Heart left ventricle (tissue), 16 donors: ENCODE results near the gene PHF21A. TPM values are rescaled to one million over a fixed set of nuclear protein-coding genes. Genes with fewer than 3 reads are reported as not detected.

ENCODE experiments used
- ATAC-seq, 4 donors: fragments of 200-7000 bp; cut with Tn5 transposase; one replicate each; pipeline ENCODE4 v1.9.1; 2020 to 2022; ENCODE audit warnings: moderate library complexity in 4 of 4, mild to moderate bottlenecking in 3 of 4, moderate number of reproducible peaks in 1 of 4
- DNase-seq, 5 donors: peaks; one replicate each; pipeline ENCODE4 v3.0.0-alpha.2; 2020
- H3K27ac ChIP-seq, 12 donors: fragments of 200-600 bp; sonication (generic) in 4 of 12; one replicate each; pipeline versions ENCODE4 v1.5.0 to v1.8.0; 2016 to 2022; ENCODE audit warnings: mild to moderate bottlenecking in 2 of 12
- H3K27me3 ChIP-seq, 9 donors: fragments of 200-600 bp; sonication (generic) in 2 of 9; one replicate each; pipeline versions ENCODE4 v1.5.1 to v1.8.0; 2016 to 2022; ENCODE audit warnings: mild to moderate bottlenecking in 3 of 9
- H3K36me3 ChIP-seq, 9 donors: fragments of 200-600 bp; sonication (generic) in 2 of 9; one replicate each; pipeline versions ENCODE4 v1.5.0 to v1.8.0; 2018 to 2022; ENCODE audit warnings: mild to moderate bottlenecking in 2 of 9
- H3K4me1 ChIP-seq, 12 donors: fragments of 200-600 bp; sonication (generic) in 4 of 12; one replicate each; pipeline versions ENCODE4 v1.5.0 to v1.8.0; 2016 to 2022; ENCODE audit warnings: mild to moderate bottlenecking in 3 of 12
- H3K4me3 ChIP-seq, 12 donors: fragments of 200-600 bp; sonication (generic) in 4 of 12; one replicate each; pipeline versions ENCODE4 v1.5.0 to v1.8.0; 2017 to 2022; ENCODE audit warnings: mild to moderate bottlenecking in 9 of 12, moderate library complexity in 4 of 12
- H3K9me3 ChIP-seq, 12 donors: fragments of 200-600 bp; sonication (generic) in 4 of 12; one replicate each; pipeline versions ENCODE4 v1.5.0 to v1.8.0; 2016 to 2022; ENCODE audit warnings: mild to moderate bottlenecking in 1 of 12
- POLR2A ChIP-seq, 2 donors: fragments of 450-650 bp; IDR thresholded peaks; one replicate each; pipeline ENCODE4 v1.6.1; 2017; ENCODE audit warnings: antibody characterized with exemption in 2 of 2, mild to moderate bottlenecking in 2 of 2, moderate library complexity in 2 of 2
- WGBS, 4 donors: extraction: QIAGEN DNeasy Blood & Tissue Kit in 2 of 4; methylation state at CpG; one replicate each; pipeline versions ENCODE4 v1.1.5 to v1.1.7; 2013 to 2018; 5-methylcytosine and 5-hydroxymethylcytosine counted together
- intact Hi-C, 10 donors: fragments of 100-400 bp; cut with DNase I; formaldehyde crosslinking; loops; one replicate each; pipeline versions ENCODE4 v1.11.1 to v1.14.2; 2022
- polyA plus RNA-seq, 2 donors: library from polyadenylated mRNA; stranded (reverse); fragments of 200-250 nt; gene quantifications; one replicate each; pipeline ENCODE4 v1.2.3, GENCODE V29; 2013
- total RNA-seq, 9 donors: library from RNA; depleted of rRNA in 2 of 9; stranded (reverse); fragments of >200 nt in 2 of 9; fragmentation: NEBNext Ultra II Directional in 3 of 9; extraction: Animal tissue kit (Norgen Biotek cat#: 25700) in 3 of 9; gene quantifications; one replicate each; pipeline versions ENCODE4 v1.1.0 to v1.2.4, GENCODE V29; 2016 to 2023
- TF ChIP-seq, protein P1 (sequence below), 12 donors: fragments of 200-600 bp; sonication (generic) in 4 of 12; IDR thresholded peaks; one replicate each; pipeline versions ENCODE4 v1.5.0 to v1.8.0; 2018 to 2022; ENCODE audit warnings: antibody characterized with exemption in 12 of 12, mild to moderate bottlenecking in 5 of 12
- donor health status: ischemic (EF 13 %, LVEDD 7.1; RV severe dilation, severe dysfunction).
- donor health status: healthy with polysubstance abuse.
- donor health status: DM: no; HTN: yes; CAD: no.
- donor health status: DM: no; HTN: no; CAD: no.
- donor health status: ischemic (EF 25% LVEDD 6.9; RV normal size, moderate dysfunction).
- donor health status: ischemic (EF 25% LVEDD 5.7; RV mildly dilated, moderate dysfunction).
- donor health status: healthy.
- donor health status: DM: yes; HTN: yes; CAD: no.
- donor health status: ischemic (EF 35%, LVEDD 5.7; RV mildly dilated, moderate dysfunction).
- donor health status: nonischemic (EF 11% LVEDD 7.7; RV severe dilation, severe dysfunction).
- donor health status: DM: yes; HTN: yes; CAD: no.
- donor health status: PGD.
- donor health status: ischemic (EF 29% LVEDD 5.4; RV normal size, mild dysfunction).
- donor health status: nonischemic (EF 23%, LVEDD 6.1; RV moderate dilation, normal function).

The PHF21A gene
- total and polyA plus RNA-seq, 11 donors, result 16.5 to 45.9 (median 36.1) TPM

DNA sequence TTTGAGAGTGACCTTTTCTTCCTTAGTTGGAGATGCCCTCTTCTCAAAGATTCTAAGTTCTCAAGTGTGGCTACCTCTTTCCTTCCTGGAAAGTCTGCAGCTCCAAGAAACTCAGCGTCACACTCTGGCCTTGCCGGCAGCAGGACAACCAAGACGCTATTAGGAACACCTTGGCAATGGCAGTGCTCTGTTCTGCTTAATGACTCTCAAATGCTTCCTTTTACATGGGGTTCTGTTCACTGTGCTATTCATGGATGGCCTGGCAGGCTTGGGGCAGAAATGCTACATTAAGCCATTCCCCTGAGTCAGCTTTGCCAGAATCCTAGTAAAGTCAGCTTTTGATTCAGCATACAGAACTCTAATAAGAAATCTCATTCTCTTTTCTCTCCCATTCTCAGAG lies 172.9 kb downstream of the PHF21A start:
- H3K36me3 ChIP-seq, result peaks cover 0 to 100% (median 98%) of the 10 kb centered on the region in 9 donors
- peaks cover 0 to 11% (median 0%) of the 10 kb centered on the region in 12 donors for H3K4me1 ChIP-seq
- H3K27me3 ChIP-seq, result no peaks in the 10 kb centered on the region
- 95 to 100% (median 95%) methylated on average over 3 of the region's 3 CpGs for WGBS, 4 donors
- intact Hi-C loops, result no loop called here
- TF ChIP-seq, protein P1, sequence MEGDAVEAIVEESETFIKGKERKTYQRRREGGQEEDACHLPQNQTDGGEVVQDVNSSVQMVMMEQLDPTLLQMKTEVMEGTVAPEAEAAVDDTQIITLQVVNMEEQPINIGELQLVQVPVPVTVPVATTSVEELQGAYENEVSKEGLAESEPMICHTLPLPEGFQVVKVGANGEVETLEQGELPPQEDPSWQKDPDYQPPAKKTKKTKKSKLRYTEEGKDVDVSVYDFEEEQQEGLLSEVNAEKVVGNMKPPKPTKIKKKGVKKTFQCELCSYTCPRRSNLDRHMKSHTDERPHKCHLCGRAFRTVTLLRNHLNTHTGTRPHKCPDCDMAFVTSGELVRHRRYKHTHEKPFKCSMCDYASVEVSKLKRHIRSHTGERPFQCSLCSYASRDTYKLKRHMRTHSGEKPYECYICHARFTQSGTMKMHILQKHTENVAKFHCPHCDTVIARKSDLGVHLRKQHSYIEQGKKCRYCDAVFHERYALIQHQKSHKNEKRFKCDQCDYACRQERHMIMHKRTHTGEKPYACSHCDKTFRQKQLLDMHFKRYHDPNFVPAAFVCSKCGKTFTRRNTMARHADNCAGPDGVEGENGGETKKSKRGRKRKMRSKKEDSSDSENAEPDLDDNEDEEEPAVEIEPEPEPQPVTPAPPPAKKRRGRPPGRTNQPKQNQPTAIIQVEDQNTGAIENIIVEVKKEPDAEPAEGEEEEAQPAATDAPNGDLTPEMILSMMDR (IDR thresholded peaks at IDR 0.05), result no peak
- no peak for TF ChIP-seq POLR2A (IDR thresholded peaks at IDR 0.05)
- DNase-seq (no peak), ATAC-seq (no peak)
- H3K27ac ChIP-seq, result no peak overlapping the region
- H3K4me3 ChIP-seq, result no peak overlapping the region
- H3K9me3 ChIP-seq, result no peaks in the 10 kb centered on the region

DNA sequence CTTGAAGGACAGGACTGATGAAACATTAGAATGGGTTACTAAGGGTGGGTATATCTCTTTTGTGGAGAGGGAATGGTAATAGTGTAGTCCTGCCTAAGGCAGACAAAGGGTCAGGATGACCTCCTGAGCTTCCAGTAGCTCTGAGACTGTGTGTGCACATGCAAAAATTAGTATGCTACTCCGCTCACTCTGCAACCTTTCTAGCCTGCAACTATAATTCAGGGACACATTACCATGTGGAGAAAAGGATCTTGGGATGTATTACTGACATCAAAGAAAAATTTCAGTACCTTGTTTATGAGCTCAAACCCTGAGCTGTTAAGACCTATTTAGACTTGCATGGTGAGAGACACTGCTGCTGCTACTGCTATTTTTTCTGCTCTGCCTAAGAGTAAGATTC lies 173.4 kb downstream of the PHF21A start:
- Histone ChIP-seq H3K27ac (no peak overlapping the region), H3K27me3 (no peaks in the 10 kb centered on the region), H3K4me3 (no peak overlapping the region), H3K36me3 (peaks cover 0 to 100% (median 98%) of the 10 kb centered on the region in 9 donors), H3K9me3 (no peaks in the 10 kb centered on the region), H3K4me1 (peaks cover 0 to 11% (median 0%) of the 10 kb centered on the region in 12 donors)
- 73 to 100% (median 90%) methylated on average over 1 of the region's 1 CpG for WGBS, 4 donors
- DNase-seq (no peak), ATAC-seq (no peak)
- no peak for TF ChIP-seq POLR2A (IDR thresholded peaks at IDR 0.05)
- TF ChIP-seq, protein P1 (IDR thresholded peaks at IDR 0.05), result no peak
- intact Hi-C loops, result no loop called here

DNA sequence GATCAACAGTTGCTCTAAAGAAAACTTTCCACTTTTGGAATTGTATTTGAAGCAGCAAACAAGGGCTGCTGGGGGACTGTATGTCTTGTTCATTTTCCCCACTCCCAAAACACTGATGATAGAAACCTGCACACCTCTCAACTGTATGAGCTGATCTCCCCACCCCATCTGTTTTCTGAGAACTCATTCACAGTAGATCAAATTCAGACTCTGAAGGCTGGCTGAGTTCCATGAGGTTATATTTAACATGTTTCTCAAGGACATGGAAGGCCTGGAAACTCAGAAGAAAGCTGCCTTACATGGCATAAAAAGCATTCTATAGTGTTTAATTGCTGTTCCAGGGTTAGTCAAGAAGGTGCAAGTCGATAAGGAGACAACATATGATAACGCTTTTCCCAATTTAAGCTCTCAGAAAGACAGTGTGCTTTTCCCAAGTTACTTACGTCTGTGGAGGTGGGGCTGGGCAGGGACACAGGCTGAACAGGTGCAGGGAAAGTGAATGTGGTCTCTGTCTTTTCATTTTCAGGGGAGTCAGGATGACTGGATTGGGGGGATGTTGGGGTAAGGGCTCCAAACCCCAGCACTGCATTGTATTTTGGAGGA lies 175.8 kb downstream of the PHF21A start:
- peak in 3 of 4 donors; percentile 22 to 40 (median 32) for ATAC-seq
- 59 to 74% (median 64%) methylated on average over 3 of the region's 3 CpGs for WGBS, 4 donors
- no peaks in the 10 kb centered on the region for H3K9me3 ChIP-seq
- TF ChIP-seq, protein P1 (IDR thresholded peaks at IDR 0.05), result no peak
- no peak for TF ChIP-seq POLR2A (IDR thresholded peaks at IDR 0.05)
- no peak overlapping the region for H3K4me3 ChIP-seq
- H3K4me1 ChIP-seq, result peaks cover 0 to 11% (median 0%) of the 10 kb centered on the region in 12 donors
- no peak for DNase-seq
- H3K27ac ChIP-seq, result peak overlapping the region in 4 of 12 donors; percentile 9 to 52 (median 24)
- peaks cover 0 to 100% (median 97%) of the 10 kb centered on the region in 9 donors for H3K36me3 ChIP-seq
- H3K27me3 ChIP-seq, result no peaks in the 10 kb centered on the region
- intact Hi-C loops, result no loop called here

DNA sequence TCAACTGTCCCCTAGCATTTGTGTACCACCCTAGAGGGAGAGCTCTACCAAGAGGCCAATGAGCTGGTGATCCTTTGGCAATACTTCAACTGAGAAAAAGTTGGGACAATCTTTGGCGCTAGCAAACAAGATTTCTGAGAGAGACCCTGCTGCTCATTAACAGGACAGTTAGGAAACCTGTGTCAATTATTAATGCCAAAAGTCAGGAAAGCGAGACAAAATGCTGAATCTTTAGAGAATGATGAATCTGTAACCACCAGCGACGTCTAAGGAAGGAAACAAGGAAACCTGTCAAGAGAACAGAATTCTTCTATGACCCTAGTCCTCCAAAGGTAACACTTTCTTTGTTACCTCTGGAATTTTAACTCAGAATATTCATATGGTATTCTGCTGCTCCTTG lies 178.9 kb downstream of the PHF21A start:
- WGBS, 4 donors, result 93 to 95% (median 94%) methylated on average over 4 of the region's 4 CpGs
- no peak overlapping the region for H3K4me3 ChIP-seq
- ATAC-seq (no peak), DNase-seq (no peak)
- TF ChIP-seq, protein P1 (IDR thresholded peaks at IDR 0.05), result no peak
- no peak for TF ChIP-seq POLR2A (IDR thresholded peaks at IDR 0.05)
- H3K27ac ChIP-seq, result no peak overlapping the region
- peaks cover 0 to 91% (median 83%) of the 10 kb centered on the region in 9 donors for H3K36me3 ChIP-seq
- intact Hi-C loops, result no loop called here
- H3K9me3 ChIP-seq, result no peaks in the 10 kb centered on the region
- peaks cover 0 to 11% (median 0%) of the 10 kb centered on the region in 12 donors for H3K4me1 ChIP-seq
- no peaks in the 10 kb centered on the region for H3K27me3 ChIP-seq
